IMR-90 (cell line): Measurements from ENCODE around the gene CREB5.

Experiments
- BHLHE40 ChIP-seq: fragments of 150-350 bp; IDR thresholded peaks from 2 replicates; pipeline ENCODE4 v1.6.1; 2016; ENCODE audit warnings: mild to moderate bottlenecking, low read depth, low read length
- CEBPB ChIP-seq: IDR thresholded peaks from 2 replicates; pipeline ENCODE4 v1.6.1; 2012; ENCODE audit warnings: low read depth, low read length, improper control_type of control experiment
- FOS ChIP-seq: fragments of 150-350 bp; IDR thresholded peaks from 2 replicates; pipeline ENCODE4 v1.6.1; 2016; ENCODE audit warnings: low read depth, low read length
- MAFK ChIP-seq: IDR thresholded peaks from 2 replicates; pipeline ENCODE4 v1.6.1; 2012; ENCODE audit warnings: low read depth, low read length, improper control_type of control experiment
- MXI1 ChIP-seq: IDR thresholded peaks from 2 replicates; pipeline ENCODE4 v1.6.1; 2012; ENCODE audit warnings: low read depth, mild to moderate bottlenecking, low read length, moderate library complexity, borderline replicate concordance
- NFE2L2 ChIP-seq: fragments of 150-350 bp; IDR thresholded peaks from 2 replicates; pipeline ENCODE4 v1.6.1; 2016; ENCODE audit warnings: low read depth, mild to moderate bottlenecking, low read length
- POLR2A ChIP-seq: IDR thresholded peaks from 2 replicates; pipeline ENCODE4 v1.6.1; 2012; ENCODE audit warnings: mild to moderate bottlenecking, low read depth, low read length
- RAD21 ChIP-seq: IDR thresholded peaks from 2 replicates; pipeline ENCODE4 v1.6.1; 2012; ENCODE audit warnings: low read length, improper control_type of control experiment
- RCOR1 ChIP-seq: IDR thresholded peaks from 2 replicates; pipeline ENCODE4 v1.6.1; 2012; ENCODE audit warnings: mild to moderate bottlenecking, low read length, improper control_type of control experiment; ENCODE audit not compliant: insufficient replicate concordance
- RFX5 ChIP-seq: IDR thresholded peaks from 2 replicates; pipeline ENCODE4 v1.8.0; 2012; ENCODE audit warnings: low read depth, mild to moderate bottlenecking, low read length, moderate library complexity
- SMC3 ChIP-seq: fragments of 150-350 bp; IDR thresholded peaks from 2 replicates; pipeline ENCODE4 v1.6.1; 2016; ENCODE audit warnings: low read depth, mild to moderate bottlenecking, antibody characterized with exemption, low read length, moderate library complexity
- TF ChIP-seq, protein P1 (sequence below): conservative IDR thresholded peaks from 2 replicates; pipeline ENCODE4 v1.5.1; 2012; ENCODE audit warnings: mild to moderate bottlenecking, low read depth, low read length, improper control_type of control experiment
- TF ChIP-seq, protein P2 (sequence below): fragments of 150-350 bp; IDR thresholded peaks from 2 replicates; pipeline ENCODE4 v1.6.1; 2017; ENCODE audit warnings: mild to moderate bottlenecking, antibody characterized with exemption, low read length, low read depth
- TF ChIP-seq, protein P3 (sequence below): fragments of 150-350 bp; IDR thresholded peaks from 2 replicates; pipeline ENCODE4 v1.6.1; 2016; ENCODE audit warnings: low read depth, mild to moderate bottlenecking, low read length, moderate library complexity, borderline replicate concordance

DNA sequence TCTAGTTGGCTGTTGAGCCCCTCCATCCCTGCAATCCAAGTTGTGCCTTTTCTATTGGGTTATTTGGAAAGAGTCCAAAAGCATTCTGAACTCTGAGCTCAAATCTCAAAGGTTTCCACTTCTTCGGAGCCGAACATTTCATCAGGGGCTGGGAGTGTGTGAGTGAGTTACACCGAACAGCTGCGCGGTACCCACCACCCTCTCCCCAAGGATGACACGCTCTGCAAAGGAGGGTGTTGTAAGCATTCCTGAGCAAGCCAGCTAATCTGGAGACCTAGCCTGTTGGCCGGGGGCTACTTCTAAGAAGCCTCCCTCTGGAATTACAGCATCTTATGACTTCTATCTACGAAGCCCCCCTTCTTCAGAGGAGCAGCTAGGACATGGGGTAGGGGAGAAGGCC is 270.5 kb downstream of the CREB5 start:
- TF ChIP-seq RAD21: no peak
- no peak for TF ChIP-seq BHLHE40
- TF ChIP-seq, protein P1, sequence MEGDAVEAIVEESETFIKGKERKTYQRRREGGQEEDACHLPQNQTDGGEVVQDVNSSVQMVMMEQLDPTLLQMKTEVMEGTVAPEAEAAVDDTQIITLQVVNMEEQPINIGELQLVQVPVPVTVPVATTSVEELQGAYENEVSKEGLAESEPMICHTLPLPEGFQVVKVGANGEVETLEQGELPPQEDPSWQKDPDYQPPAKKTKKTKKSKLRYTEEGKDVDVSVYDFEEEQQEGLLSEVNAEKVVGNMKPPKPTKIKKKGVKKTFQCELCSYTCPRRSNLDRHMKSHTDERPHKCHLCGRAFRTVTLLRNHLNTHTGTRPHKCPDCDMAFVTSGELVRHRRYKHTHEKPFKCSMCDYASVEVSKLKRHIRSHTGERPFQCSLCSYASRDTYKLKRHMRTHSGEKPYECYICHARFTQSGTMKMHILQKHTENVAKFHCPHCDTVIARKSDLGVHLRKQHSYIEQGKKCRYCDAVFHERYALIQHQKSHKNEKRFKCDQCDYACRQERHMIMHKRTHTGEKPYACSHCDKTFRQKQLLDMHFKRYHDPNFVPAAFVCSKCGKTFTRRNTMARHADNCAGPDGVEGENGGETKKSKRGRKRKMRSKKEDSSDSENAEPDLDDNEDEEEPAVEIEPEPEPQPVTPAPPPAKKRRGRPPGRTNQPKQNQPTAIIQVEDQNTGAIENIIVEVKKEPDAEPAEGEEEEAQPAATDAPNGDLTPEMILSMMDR: no peak
- TF ChIP-seq, protein P2, sequence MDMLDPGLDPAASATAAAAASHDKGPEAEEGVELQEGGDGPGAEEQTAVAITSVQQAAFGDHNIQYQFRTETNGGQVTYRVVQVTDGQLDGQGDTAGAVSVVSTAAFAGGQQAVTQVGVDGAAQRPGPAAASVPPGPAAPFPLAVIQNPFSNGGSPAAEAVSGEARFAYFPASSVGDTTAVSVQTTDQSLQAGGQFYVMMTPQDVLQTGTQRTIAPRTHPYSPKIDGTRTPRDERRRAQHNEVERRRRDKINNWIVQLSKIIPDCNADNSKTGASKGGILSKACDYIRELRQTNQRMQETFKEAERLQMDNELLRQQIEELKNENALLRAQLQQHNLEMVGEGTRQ: no peak
- TF ChIP-seq POLR2A: no peak
- TF ChIP-seq CEBPB: no peak
- no peak for TF ChIP-seq MXI1
- no peak for TF ChIP-seq SMC3
- TF ChIP-seq RFX5: no peak
- no peak for TF ChIP-seq FOS
- no peak for TF ChIP-seq NFE2L2
- TF ChIP-seq, protein P3, sequence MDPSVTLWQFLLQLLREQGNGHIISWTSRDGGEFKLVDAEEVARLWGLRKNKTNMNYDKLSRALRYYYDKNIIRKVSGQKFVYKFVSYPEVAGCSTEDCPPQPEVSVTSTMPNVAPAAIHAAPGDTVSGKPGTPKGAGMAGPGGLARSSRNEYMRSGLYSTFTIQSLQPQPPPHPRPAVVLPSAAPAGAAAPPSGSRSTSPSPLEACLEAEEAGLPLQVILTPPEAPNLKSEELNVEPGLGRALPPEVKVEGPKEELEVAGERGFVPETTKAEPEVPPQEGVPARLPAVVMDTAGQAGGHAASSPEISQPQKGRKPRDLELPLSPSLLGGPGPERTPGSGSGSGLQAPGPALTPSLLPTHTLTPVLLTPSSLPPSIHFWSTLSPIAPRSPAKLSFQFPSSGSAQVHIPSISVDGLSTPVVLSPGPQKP: no peak
- no peak for TF ChIP-seq RCOR1
- no peak for TF ChIP-seq MAFK
